ENCODE data around the gene DUSP18.
A peak's percentile ranks its signal among the peaks of the same experiment; 100 is the strongest.
"Not testable (repeated sequence)": the region's sequence is repeated elsewhere in the genome, so short reads cannot be mapped to it uniquely, and the experiment has no call there.

The DUSP18 gene

GRCh38 chr22:30640361-30640760, 27.3 kb downstream of the DUSP18 start:
- no peak for DNase-seq (ENCODE audit: low spot score)

GRCh38 chr22:30637701-30638114, 30.0 kb downstream of the DUSP18 start:
- DNase-seq (ENCODE audit: low spot score) = no peak

GRCh38 chr22:30636226-30637077, 31.2 kb downstream of the DUSP18 start:
- peak; percentile 40 for DNase-seq (ENCODE audit: low spot score)

GRCh38 chr22:30635273-30636225, 32.1 kb downstream of the DUSP18 start, which contains the start of gene SLC35E4:
Gene SLC35E4 (plus strand): TSS chr22:30635781. CDS start chr22:30636451, 670 bp downstream.
- peak; percentile 99 for DNase-seq (ENCODE audit: low spot score)

- peak; percentile 93 for DNase-seq (ENCODE audit: low spot score)
Observed at GRCh38 chr22:30634471-30635233, 33.0 kb downstream of the DUSP18 start.

- DNase-seq (ENCODE audit: low spot score) = not testable (repeated sequence)
Observed at GRCh38 chr22:30631469-30631868, 36.2 kb downstream of the DUSP18 start.

- DNase-seq (ENCODE audit: low spot score) = no peak
Observed at GRCh38 chr22:30628491-30628890, 39.2 kb downstream of the DUSP18 start.

GRCh38 chr22:30627471-30627870, 40.2 kb downstream of the DUSP18 start:
- DNase-seq (ENCODE audit: low spot score) = no peak

GRCh38 chr22:30626413-30626812, 41.3 kb downstream of the DUSP18 start:
- DNase-seq (ENCODE audit: low spot score) = no peak

- not testable (repeated sequence) for DNase-seq (ENCODE audit: low spot score)
Observed at GRCh38 chr22:30619909-30620308, 47.8 kb downstream of the DUSP18 start.

- no peak for DNase-seq (ENCODE audit: low spot score)
Observed at GRCh38 chr22:30617819-30618218, 49.9 kb downstream of the DUSP18 start.

- DNase-seq (ENCODE audit: low spot score) = no peak
Observed at GRCh38 chr22:30615543-30615954, 52.1 kb downstream of the DUSP18 start.

GRCh38 chr22:30614879-30615278, 52.8 kb downstream of the DUSP18 start:
- DNase-seq (ENCODE audit: low spot score) = no peak

GRCh38 chr22:30614268-30614667, 53.4 kb downstream of the DUSP18 start:
- no peak for DNase-seq (ENCODE audit: low spot score)

- no peak for DNase-seq (ENCODE audit: low spot score)
Observed at GRCh38 chr22:30612789-30613188, 54.9 kb downstream of the DUSP18 start.

Data from GM03348 (cell line).